Left renal pelvis (tissue), 4 donors: ENCODE measurements around the gene OGFOD3. TPM values are rescaled to one million over a fixed set of nuclear protein-coding genes. Genes with fewer than 3 reads are reported as not detected.
"Not testable (repeated sequence)": the region's sequence is repeated elsewhere in the genome, so short reads cannot be mapped to it uniquely, and the experiment has no call there.

Source experiments
- DNase-seq, 4 donors: peaks; one replicate each; pipeline ENCODE4 v3.0.0-alpha.2; 2013; ENCODE audit warnings: low read depth in 4 of 4, low spot score in 3 of 4
- polyA plus RNA-seq, 4 donors: library from polyadenylated mRNA; unstranded; fragments of 120-200 nt; gene quantifications; one replicate each; pipeline ENCODE4 v1.2.1, GENCODE V29; 2013; ENCODE audit not compliant: insufficient read length in 4 of 4

Gene OGFOD3
- polyA plus RNA-seq, 4 donors, result 19.7 to 28.4 (median 25.0) TPM

DNA sequence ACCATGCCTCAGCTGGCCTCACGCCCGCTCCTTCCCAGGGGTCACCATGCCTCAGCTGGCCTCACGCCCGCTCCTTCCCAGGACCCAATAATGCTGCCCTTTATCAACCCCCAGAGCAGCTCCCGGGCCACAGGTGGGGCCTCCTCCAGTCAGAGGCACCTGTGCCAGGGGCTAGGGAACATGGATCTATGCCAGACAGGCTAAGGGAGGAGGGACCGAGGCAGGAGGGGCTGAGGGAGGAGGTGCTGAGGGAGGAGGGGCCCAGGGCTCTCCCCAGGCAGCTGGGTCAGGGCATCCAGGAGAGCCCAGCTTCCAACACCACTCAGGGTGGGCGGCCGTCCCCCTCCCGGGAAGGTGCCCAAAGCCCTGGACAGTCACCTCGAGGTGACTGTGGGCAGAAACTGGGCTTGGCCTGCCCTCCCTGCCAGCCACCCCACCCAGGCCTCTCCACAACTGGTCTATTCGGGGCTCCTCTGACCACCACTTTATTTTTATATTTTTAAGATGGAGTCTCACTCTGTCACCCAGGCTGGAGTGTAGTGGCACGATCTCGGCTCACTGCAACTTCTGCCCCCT lies 27.4 kb downstream of the OGFOD3 start:
- DNase-seq, result no peak

DNA sequence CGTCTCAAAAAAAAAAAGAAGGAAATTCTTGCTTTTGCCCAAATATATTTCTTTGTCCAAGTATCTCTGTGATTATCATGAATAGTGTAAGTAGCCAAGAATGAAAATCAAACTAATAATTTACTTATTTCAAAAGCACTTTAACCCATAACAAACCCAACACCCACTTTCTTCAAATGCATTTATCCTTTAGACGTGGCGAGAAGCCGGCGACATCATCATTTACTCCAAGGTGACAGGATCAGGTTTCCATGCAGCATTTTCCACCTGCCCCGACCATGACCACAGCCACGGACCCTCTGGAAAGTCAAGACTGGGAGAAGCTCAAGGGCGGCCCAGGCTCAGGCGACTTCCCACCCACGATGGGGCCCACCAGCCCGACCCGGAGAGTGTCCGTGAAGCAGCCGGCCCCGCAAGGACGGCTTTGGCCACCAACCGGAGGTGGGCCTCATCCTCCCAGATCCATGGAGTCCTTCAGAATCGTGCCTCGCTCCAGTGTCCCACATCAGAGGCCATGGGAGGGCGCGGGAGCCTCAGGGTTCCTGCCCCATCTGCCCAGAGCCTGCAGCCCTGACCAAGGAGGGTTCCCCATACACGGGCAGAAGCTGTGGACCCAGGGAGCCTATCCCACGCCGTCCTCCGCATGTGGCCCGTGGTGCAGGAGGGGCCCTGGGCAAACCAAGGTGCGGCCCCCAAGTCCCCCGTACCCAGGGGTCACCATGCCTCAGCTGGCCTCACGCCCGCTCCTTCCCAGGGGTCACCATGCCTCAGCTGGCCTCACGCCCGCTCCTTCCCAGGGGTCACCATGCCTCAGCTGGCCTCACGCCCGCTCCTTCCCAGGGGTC lies 28.1 kb downstream of the OGFOD3 start:
- DNase-seq, result no peak

DNA sequence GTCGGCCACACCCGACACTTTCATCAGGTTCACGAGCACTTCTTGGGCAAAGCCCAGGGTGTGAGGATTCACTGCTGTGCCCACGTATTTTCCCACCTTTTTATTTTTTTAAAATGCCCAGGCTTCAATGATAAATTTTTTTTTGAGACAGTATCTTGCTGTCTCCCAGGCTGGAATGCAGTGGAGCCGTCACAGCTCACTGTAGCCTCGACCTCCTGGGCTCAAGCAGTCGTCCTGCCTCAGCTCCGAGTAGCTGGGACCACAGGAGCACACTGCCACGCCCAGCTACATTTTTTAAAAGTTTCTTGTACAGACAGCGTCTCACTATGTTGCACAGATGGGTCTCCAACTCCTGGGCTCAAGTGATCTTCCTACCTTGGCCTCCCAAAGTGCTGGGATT lies 29.0 kb downstream of the OGFOD3 start:
- no peak for DNase-seq

DNA sequence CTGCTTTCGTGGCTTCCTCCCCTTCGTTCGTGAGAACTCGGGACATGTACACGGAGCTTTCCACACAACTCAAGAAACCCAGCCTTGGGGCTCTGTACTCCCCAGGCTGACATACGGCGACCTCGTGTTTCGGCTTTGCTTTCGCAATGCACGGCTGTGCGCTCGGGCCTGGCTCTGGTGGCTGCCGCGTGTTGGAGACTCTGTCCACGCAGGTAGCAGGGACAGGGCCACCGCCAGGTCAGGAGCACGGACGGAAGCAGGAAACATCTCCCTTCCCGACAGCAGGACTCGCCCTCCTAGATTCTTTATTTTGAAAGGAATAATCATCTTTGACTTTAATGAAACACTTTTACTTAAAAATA lies 29.5 kb downstream of the OGFOD3 start:
- DNase-seq, result no peak

DNA sequence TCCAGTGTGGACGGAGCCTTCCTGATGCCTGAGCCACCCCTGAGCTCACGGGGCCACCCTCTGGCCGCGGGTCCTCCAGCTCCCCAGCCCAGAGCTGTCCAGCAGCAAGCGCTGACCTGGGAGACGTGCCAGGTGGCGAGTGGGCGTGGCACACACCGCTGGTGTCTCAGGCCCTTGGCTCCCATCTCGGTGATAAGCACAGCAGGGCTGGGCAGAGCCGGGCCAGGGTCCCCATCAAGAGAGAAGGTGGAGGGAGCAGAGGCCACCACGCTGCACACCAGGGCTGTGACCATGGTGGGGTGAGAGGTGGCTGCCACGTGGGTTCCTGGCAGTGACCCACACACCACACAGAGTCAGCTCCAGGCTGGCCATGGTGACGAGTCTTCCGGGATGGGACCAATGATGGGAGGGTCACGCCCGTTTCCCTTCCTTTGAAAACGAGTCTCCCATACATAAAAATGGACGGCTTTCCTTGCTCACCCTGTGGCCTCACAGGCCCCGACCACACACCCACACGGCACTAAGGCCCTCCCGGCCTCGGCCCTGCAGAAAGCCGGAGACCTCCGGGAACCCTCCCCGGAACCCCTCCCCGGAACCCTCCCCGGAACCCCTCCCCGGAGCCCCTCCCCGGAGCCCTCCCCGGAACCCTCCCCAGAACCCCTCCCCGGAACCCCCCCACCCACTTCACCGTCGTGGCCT lies 30.0 kb downstream of the OGFOD3 start:
- DNase-seq, result no peak

DNA sequence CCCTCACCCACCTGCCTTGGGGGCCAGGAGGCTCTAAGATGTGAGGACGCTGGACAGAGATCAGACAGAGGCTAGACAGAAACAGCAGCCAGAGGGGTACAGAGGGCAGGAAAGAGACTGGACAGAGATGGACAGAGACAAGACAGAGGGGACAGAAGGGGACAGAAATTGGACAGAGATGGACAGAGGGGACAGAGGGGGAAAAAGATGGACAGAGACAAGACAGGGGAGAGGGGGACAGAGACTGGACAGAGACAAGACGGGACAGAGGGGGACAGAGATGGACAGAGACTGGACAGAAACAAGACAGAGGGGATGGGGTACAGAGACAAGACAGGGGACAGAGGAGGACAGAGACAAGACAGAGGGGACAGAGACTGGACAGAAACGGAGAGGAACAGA lies 30.7 kb downstream of the OGFOD3 start:
- no peak for DNase-seq

DNA sequence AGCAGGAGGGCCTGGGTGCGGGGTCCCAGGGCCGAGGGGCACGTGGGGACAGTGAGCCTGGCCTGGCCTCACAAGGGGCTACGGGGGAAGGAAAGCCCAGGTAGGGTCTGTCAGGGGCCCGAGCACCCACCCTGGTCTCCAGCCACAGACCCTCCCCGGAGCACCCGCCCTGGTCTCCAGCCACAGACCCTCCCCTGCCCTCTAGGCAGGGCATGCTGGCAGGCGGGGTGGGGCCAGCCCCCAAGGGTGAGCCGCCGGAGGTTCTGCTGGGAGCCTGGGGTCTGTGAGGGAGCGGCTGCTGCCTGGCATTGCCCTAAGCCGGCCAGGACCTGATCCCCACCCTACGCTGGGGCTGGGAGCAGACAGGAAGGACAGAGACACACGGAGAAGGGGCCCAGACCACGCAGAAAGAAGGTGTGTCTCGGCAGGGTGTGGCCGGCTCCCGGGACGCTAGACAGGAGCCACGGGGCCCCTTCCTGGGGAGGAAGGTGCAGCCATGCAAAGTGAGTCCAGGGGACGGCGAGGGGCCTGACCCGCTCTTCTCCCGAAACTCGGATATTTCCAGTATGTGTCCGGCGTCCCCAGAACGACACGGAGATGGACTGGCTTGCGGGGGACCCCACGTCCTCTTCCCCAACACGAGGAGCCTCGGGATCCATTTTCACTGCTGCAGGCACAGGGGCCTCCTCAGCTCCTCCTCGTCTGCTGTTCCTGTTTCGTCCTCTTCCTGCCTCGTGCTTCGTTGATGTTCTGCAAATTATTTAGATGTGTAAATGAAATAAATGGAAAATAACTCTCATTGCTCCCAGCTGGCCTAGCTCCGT lies 31.3 kb downstream of the OGFOD3 start:
- DNase-seq, result no peak

DNA sequence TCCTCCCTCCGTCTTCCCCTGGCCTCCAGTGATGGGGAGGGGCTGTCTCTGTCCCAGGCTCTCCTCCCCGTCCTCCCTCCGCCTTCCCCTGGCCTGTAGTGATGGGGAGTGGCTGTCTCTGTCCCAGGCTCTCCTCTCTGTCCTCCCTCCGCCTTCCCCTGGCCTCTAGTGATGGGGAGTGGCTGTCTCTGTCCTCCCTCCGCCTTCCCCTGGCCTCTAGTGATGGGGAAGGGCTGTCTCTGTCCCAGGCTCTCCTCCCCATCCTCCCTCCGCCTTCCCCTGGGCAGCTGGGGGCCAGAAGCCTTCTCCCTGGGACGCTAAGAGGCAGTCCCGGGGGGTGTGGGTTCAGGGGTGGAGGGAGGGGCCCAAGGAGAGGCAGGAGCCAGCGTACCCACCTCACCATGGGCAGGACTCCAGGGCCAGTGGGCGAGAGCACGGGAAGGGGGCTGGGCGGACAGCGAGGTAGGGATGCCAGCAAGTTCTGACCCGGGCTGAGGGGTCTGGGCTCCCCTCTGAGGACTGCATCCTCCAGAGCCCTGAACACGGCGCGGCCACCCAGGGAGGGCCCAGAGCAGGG lies 32.0 kb downstream of the OGFOD3 start:
- no peak for DNase-seq

DNA sequence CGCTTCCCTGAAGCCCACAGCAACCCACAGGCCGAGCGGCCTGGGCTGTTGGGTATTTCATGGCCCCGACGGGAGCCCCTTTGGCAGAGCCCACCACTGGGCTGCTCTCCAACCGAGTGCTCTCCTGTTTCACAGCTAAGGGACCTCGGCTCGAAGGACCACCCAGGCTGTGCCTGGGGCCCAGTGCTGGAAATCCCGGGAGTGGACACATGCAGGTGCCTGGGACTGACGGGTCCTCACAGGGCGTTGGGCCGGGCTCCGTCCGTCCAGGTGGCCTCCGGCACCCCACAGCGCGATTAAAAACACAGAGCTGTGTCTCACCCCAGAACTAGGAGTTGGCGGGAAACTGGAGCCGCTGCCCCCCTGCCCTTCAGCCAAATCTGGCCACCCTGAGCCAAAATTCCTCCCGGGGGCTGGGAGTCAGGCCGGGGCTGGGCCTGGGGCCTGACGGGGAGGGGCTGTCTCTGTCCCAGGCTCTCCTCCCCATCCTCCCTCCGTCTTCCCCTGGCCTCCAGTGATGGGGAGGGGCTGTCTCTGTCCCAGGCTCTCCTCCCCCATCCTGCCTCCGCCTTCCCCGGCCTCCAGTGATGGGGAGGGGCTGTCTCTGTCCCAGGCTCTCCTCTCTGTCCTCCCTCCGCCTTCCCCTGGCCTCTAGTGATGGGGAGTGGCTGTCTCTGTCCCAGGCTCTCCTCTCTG lies 32.7 kb downstream of the OGFOD3 start:
- DNase-seq, result no peak

DNA sequence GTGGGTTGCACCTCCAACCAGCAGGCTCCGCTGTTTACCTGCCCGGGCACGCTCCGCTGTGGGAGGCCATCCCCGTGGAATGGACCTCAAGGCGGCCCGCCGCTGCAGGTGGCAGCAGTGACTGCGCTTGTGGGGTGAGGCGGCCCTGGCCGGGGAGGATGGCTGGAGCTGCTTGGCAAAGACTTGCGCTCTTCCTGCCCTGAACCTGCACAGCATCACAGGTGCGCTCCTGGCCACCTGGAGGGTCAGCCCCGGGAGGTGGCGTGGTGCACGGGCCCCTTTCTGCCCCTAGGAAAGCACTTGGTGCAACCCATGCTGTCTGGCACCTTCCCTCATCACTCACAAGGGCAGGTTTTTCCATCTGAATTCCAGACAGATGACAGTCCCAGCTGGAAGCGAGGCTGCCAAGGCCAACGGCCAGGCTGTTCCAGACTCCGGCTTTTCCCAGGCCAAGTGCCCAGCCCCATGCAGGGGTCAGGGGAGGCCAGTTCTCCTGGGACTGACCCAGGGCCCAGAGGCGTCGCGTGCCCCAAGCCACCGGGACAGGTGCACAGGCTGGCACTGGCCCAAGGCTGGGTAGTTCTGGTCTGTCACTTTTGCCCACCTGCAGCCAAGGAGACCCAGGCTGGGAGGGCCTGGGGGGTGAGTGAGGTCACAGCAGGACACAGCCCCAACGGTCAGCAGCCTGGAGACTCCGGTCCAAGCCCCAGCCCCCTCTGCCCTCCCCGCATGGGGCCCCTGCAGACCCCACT lies 33.5 kb downstream of the OGFOD3 start:
- DNase-seq, result no peak

DNA sequence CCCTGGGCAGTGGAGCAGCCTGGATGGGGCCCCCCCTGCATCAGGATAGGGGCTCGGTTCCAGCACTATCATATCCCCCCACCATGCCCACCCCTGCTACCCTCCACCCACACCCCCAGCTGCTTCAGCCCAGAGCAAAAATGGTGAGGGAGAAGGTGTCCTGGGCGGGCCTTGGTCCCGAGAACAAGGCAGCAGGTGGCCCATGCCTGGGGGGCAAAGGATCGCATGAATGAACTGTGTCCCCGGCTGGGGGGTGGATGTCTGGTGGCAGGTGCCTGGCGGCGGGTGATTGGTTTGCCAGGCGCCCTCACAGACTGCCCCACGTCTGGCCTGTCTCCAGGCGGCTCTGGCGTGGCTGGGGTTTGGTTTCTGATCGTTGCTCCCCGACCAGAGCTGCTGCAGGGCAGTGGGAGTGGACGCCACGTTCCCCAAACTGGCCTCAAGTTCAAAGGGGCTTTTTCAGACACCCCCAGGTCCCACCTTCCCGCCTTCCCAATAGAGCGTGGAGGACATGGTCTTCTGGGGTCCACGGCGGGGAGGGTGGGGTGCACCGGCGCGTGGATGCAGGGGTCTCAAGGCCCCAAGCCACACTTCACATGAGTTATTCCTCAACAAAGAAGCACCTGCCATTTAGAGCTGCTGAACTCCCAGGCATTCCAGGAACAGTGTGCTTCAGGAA lies 34.2 kb downstream of the OGFOD3 start:
- no peak for DNase-seq

DNA sequence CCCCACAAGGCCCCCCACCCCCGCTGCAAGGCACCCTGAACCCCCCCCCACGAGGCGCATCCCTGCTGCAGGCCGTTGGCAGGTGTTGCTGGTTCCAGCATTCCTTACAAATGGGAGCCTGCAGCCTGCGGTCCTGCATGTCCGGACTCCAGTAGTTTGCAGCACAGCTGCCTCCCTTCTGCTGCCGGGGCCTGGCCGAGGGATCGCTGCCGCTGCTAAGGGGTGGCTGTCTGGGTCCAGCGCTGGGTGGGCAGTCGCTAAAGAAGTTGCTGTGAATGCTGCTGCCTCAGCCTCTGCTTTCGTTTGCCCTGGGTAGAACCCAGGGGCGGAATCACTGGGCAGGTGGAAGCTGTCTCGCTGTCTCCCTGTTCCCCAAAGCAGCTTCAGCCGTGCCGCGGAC lies 35.0 kb downstream of the OGFOD3 start:
- no peak for DNase-seq

DNA sequence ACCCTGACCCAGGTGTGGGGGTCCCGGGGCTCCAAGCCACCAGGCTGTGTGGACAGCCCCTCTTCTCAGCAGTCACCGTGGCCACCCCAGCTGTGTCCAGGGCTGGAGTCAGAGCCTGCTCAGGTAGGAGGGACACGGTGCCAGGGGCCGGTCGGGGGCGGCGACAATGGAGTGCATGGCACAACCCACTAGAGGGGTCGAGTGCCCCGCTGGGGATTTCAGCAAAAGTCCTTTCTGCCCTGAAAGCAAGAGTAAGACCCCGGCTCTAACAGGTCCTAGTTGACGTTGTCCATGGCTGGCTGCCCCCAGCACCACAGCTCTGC lies 35.5 kb downstream of the OGFOD3 start:
- no peak for DNase-seq

DNA sequence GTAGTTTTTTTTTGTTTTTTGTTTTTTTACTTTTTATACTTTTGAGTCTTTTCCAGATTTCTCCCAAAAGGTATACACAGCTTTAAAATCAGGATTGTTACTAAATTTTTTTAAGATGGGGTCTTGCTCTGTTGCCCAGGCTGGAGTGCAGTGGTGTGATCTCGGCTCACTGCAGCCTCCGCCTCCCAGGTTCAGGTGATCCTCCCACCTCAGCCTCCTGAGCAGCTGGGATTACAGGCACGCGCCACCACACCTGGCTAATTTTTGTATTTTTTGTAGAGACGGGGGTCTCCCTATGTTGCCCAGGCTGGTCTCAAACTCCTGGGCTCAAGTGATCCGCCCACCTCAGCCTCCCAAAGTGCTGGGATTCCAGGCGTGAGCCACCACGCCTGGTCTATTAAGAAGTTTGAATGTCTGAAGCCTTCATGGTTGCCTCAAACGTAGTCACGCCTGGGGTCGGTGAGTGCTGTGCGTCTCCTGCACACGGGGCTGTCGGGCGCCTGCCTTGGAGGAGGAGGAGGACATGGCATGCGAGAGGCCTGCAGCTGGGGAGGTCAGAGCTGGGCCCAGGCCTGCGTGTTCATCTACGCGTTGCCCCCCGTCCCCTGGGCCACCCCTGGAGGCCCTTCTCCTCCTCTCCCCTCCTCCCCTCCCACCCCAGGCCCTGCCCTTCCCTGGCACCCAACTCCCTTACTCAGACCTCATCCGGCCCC lies 36.0 kb downstream of the OGFOD3 start:
- DNase-seq, result not testable (repeated sequence)

DNA sequence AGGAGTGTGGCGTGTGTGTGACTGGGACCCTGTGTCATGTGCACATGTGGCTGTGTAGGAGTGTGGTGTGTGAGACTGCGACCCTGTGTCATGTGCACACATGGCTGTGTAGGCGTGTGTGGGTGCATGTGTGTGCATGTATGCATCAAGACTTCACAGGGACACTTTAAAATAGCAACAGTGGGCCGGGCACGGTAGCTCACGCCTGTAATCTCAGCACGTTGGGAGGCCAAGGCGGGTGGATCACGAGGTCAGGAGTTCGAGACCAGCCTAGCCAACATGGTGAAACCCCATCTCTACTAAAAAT lies 36.7 kb downstream of the OGFOD3 start:
- not testable (repeated sequence) for DNase-seq

DNA sequence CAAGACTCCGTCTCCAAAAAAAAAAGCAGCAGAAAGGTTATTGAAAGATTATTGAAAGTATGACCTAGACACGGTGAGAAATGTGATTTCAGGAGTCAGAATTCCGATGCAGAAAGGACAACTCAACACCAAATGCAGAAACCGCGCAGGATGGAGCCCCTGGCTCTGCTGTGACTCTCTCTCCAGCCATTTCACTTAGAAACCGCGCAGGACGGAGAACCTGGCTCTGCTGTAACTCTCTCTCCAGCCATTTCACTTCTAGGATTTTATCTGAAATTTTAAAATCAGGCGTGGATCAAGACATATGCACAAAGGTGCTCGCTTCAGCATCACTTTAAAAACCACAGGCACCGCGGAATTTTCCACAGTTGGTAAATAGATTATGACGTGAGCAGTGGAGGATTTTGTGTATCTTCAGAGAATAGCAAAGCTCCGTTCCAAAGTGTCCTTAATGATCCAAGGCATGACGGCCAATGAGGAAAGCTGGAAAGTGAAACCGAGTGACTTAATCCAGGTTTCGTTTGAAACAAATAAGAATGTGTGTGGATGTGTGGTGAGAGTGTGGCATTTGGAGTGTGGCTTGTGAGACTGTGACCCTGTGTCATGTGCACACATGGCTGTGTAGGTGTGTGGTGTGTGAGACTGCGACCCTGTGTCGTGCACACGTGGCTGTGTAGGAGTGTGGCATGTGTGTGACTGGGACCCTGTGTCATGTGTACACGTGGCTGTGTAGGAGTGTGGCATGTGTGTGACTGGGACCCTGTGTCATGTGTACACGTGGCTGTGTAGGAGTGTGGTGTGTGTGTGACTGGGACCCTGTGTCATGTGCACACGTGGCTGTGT lies 37.3 kb downstream of the OGFOD3 start:
- no peak for DNase-seq

DNA sequence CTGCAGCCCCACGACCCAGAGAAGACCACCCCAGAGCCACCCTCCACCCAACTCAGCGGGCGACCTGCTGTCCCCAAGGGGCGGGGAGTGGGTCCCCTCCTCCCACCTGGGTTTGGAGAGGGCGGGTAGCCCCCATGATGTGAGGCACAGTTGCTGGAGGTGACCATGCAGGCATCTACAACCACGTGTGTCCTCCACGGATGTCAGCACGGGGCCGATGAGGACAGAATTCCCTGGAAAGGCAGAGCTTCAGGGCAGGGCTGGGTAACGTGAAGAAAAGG lies 39.7 kb downstream of the OGFOD3 start:
- DNase-seq, result no peak
